ENCODE data around the gene SLC25A17.

DNA sequence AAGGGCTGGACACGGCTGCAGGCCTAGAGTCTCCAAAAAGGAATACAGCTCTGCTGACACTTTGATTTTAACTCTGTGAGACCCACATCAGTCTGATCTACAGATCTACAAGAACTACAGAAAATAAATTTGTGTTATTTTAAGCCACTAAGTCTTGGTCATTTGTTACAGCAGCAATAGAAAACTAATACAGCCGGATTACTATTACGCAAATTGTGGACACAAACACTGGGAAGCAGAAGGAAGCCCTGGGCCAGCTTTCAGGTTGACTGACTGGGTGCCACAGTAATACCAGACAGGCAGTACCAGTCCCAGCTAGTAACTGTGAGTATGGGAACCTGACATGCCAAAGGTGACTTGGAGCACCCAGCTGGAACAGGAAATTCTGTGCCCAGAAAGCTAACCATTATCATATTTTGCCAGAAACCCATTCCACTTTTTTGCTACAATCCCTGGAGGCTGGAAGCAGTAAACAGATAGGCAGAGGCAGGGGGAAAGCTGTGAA is 13.4 kb downstream of the SLC25A17 start:
- TF ChIP-seq POLR2A (IDR thresholded peaks at IDR 0.05; ENCODE audit: low read length) (no peak), GATA1 (IDR thresholded peaks at IDR 0.05; ENCODE audit: low read depth, low read length) (no peak)
